HepG2 (cell line): ENCODE measurements around the gene TJP3. TPM values are rescaled to one million over a fixed set of nuclear protein-coding genes. Genes with fewer than 3 reads are reported as not detected.

Experiments
- ETS1 ChIP-seq: sonication (generic); formaldehyde crosslinking; IDR thresholded peaks from 2 replicates; pipeline ENCODE4 v1.4.0; 2020; ENCODE audit warnings: missing genetic modification reagents
- GTF3A ChIP-seq: sonication (generic); formaldehyde crosslinking; conservative IDR thresholded peaks from 2 replicates; pipeline ENCODE4 v1.4.0; 2020; ENCODE audit warnings: mild to moderate bottlenecking, missing genetic modification reagents
- HNF4G ChIP-seq, 2 experiments: sonication (generic) in 1 of 2; formaldehyde crosslinking in 1 of 2; IDR thresholded peaks; 2 replicates each; pipeline versions ENCODE4 v1.4.0 to v1.6.1; 2011 to 2020; ENCODE audit warnings: borderline replicate concordance in 2 of 2, low read depth in 2 of 2, mild to moderate bottlenecking in 2 of 2, low read length in 1 of 2, missing genetic modification reagents in 1 of 2, moderate library complexity in 1 of 2
- HOXA3 ChIP-seq: sonication (generic); formaldehyde crosslinking; IDR thresholded peaks from 2 replicates; pipeline ENCODE4 v1.5.0; 2020; ENCODE audit warnings: missing genetic modification reagents
- MATR3 ChIP-seq: sonication (generic); formaldehyde crosslinking; IDR thresholded peaks from 2 replicates; pipeline ENCODE4 v1.4.0; 2020; ENCODE audit warnings: missing genetic modification reagents
- MED8 ChIP-seq: sonication (generic); formaldehyde crosslinking; IDR thresholded peaks from 2 replicates; pipeline ENCODE4 v1.8.1; 2023; ENCODE audit warnings: mild to moderate bottlenecking, missing genetic modification reagents; ENCODE audit not compliant: insufficient replicate concordance
- NR3C1 ChIP-seq: sonication (generic); formaldehyde crosslinking; IDR thresholded peaks from 2 replicates; pipeline ENCODE4 v1.4.0; 2020; ENCODE audit warnings: missing genetic modification reagents
- RAD51 ChIP-seq: fragments of 450-650 bp; IDR thresholded peaks from 2 replicates; pipeline ENCODE4 v1.6.1; 2016; ENCODE audit warnings: borderline replicate concordance
- SNAPC4 ChIP-seq: sonication (generic); formaldehyde crosslinking; IDR thresholded peaks from 2 replicates; pipeline ENCODE4 v1.4.0; 2020; ENCODE audit warnings: mild to moderate bottlenecking, missing genetic modification reagents
- STAG1 ChIP-seq: sonication (generic); formaldehyde crosslinking; IDR thresholded peaks from 2 replicates; pipeline ENCODE4 v1.4.0; 2020; ENCODE audit warnings: missing genetic modification reagents
- ZBTB46 ChIP-seq: sonication (generic); formaldehyde crosslinking; IDR thresholded peaks from 2 replicates; pipeline ENCODE4 v1.4.0; 2020; ENCODE audit warnings: mild to moderate bottlenecking, missing genetic modification reagents, borderline replicate concordance
- ZFP36L2 ChIP-seq: sonication (generic); formaldehyde crosslinking; IDR thresholded peaks from 2 replicates; pipeline ENCODE4 v1.4.0; 2020; ENCODE audit warnings: missing genetic modification reagents
- ZNF382 ChIP-seq: sonication (generic); formaldehyde crosslinking; IDR thresholded peaks from 2 replicates; pipeline ENCODE4 v1.5.0; 2020; ENCODE audit warnings: missing genetic modification reagents, mild to moderate bottlenecking, borderline replicate concordance
- ZNF451 ChIP-seq: sonication (generic); formaldehyde crosslinking; IDR thresholded peaks from 2 replicates; pipeline ENCODE4 v1.5.0; 2020; ENCODE audit warnings: mild to moderate bottlenecking, missing genetic modification reagents
- ZNF589 ChIP-seq: sonication (generic); formaldehyde crosslinking; conservative IDR thresholded peaks from 2 replicates; pipeline ENCODE4 v1.8.0; 2022; ENCODE audit warnings: mild to moderate bottlenecking, moderate library complexity, missing genetic modification reagents
- polyA plus RNA-seq, 8 experiments: library from polyadenylated mRNA; depleted of rRNA in 3 of 8; stranded (reverse) in 7 of 8; unstranded in 1 of 8; fragments of >200 nt; fragmentation: Illumina TruSeq in 4 of 8; extraction: Trizol in 4 of 8; gene quantifications; 2 replicates each; pipeline versions ENCODE4 v1.2.1 to v1.2.3, GENCODE V29; 2011 to 2016; ENCODE audit warnings: low read depth in 4 of 8, missing spikeins in 1 of 8, mixed read lengths in 1 of 8; ENCODE audit not compliant: insufficient read depth in 1 of 8
- total RNA-seq, 5 experiments: library from RNA; depleted of rRNA; stranded (reverse); fragments of >200 nt; fragmentation: Illumina TruSeq; extraction: Trizol; gene quantifications; 2 replicates each; pipeline ENCODE4 v1.2.3, GENCODE V29; 2016; ENCODE audit warnings: low read depth in 1 of 5
- TF ChIP-seq, protein P1 (sequence below): sonication (generic); formaldehyde crosslinking; IDR thresholded peaks from 2 replicates; pipeline ENCODE4 v1.4.0; 2020; ENCODE audit warnings: missing genetic modification reagents, borderline replicate concordance

TJP3 gene
- total and polyA plus RNA-seq, 2 of the 13 experiments (the other 11 are each of a cell fraction or from before 2014, with no cell fraction given): 2.3 to 21.5 TPM

GRCh38 chr19:3762501-3763459 is 54.6 kb downstream of the TJP3 start, which contains the start of gene MRPL54 (continued):
- TF ChIP-seq ZBTB46: no peak
- TF ChIP-seq HOXA3: peak; percentile 97
- TF ChIP-seq, protein P1, sequence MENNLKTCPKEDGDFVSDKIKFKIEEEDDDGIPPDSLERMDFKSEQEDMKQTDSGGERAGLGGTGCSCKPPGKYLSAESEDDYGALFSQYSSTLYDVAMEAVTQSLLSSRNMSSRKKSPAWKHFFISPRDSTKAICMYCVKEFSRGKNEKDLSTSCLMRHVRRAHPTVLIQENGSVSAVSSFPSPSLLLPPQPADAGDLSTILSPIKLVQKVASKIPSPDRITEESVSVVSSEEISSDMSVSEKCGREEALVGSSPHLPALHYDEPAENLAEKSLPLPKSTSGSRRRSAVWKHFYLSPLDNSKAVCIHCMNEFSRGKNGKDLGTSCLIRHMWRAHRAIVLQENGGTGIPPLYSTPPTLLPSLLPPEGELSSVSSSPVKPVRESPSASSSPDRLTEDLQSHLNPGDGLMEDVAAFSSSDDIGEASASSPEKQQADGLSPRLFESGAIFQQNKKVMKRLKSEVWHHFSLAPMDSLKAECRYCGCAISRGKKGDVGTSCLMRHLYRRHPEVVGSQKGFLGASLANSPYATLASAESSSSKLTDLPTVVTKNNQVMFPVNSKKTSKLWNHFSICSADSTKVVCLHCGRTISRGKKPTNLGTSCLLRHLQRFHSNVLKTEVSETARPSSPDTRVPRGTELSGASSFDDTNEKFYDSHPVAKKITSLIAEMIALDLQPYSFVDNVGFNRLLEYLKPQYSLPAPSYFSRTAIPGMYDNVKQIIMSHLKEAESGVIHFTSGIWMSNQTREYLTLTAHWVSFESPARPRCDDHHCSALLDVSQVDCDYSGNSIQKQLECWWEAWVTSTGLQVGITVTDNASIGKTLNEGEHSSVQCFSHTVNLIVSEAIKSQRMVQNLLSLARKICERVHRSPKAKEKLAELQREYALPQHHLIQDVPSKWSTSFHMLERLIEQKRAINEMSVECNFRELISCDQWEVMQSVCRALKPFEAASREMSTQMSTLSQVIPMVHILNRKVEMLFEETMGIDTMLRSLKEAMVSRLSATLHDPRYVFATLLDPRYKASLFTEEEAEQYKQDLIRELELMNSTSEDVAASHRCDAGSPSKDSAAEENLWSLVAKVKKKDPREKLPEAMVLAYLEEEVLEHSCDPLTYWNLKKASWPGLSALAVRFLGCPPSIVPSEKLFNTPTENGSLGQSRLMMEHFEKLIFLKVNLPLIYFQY: no peak
- no peak for TF ChIP-seq STAG1 (CRISPR knock-in tag)
- TF ChIP-seq ETS1 (CRISPR knock-in tag): no peak
- no peak for TF ChIP-seq HNF4G (IDR thresholded peaks at IDR 0.05; ENCODE audit: borderline replicate concordance, low read depth, low read length)
- no peak; the same call in 1 of the 2 replicates for TF ChIP-seq HNF4G (CRISPR knock-in tag; IDR thresholded peaks at IDR 0.05; ENCODE audit: borderline replicate concordance, low read depth)
- TF ChIP-seq ZNF382 (CRISPR knock-in tag): no peak
- no peak for TF ChIP-seq ZNF589 (CRISPR knock-in tag)
- no peak for TF ChIP-seq ZFP36L2 (CRISPR knock-in tag)
- TF ChIP-seq SNAPC4 (CRISPR knock-in tag): no peak; the same call in 1 of the 2 replicates
- no peak for TF ChIP-seq MED8 (CRISPR knock-in tag)
- TF ChIP-seq RAD51: no peak
- no peak for TF ChIP-seq NR3C1
- no peak for TF ChIP-seq GTF3A
- no peak for TF ChIP-seq MATR3 (CRISPR knock-in tag)
- TF ChIP-seq ZNF451: 0 out of 2 replicates have a peak, but pooled peaks have one; percentile 41
